Suprapubic skin (tissue), 3 donors: Measurements from ENCODE around the gene GET3.

Experiments used
- POLR2A ChIP-seq, 2 donors: fragments of 450-650 bp; IDR thresholded peaks; one replicate each; pipeline ENCODE4 v1.6.1; 2017; ENCODE audit warnings: antibody characterized with exemption in 2 of 2, mild to moderate bottlenecking in 2 of 2, moderate library complexity in 2 of 2
- TF ChIP-seq, protein P1 (sequence below), 2 donors: fragments of 200-600 bp in 1 of 2; fragments of 450-650 bp in 1 of 2; sonication (generic) in 1 of 2; IDR thresholded peaks; one replicate each; pipeline ENCODE4 v1.5.1; 2016 to 2019; ENCODE audit warnings: antibody characterized with exemption in 2 of 2, mild to moderate bottlenecking in 1 of 2, moderate library complexity in 1 of 2

DNA sequence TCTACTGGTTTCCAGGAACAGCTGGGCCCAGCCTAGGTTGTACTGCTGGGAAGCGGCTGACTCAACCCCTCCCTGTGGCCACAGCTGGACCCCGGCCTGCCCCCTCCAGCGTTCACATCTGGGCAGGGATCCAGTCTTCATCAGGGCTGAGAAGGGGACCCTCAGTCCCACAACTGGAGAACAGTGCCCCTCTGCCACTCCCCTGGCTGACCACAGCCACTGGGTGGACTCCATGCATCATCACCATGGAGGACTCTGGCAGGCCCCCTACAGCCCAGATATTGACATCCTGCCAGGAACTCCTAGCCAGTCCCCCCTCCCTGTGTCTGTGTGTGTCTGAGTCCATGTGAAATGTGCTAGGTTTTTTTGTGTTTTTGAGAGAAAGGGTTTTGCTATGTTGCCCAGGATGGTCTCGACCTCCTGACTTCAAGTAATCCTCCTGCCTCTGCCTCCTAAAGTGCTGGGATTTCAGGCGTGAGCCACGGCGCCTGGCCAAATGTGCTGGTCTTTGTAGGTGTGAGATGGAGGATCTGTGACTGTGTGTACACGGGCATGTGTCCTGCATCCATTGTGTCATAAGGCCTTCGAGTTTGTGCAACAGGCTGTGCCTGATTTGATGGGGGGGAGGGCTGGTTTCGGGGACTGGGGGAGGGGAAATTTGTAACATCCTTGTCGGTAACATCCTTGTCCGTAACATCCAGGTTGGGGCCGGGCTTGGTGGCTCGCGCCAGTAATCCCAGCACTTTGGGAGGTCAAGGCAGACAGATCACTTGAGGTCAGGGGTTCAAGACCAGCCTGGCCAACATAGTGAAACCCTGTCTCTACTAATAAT is 42.1 kb downstream of the GET3 start:
- no peak for TF ChIP-seq POLR2A (IDR thresholded peaks at IDR 0.05)
- TF ChIP-seq, protein P1, sequence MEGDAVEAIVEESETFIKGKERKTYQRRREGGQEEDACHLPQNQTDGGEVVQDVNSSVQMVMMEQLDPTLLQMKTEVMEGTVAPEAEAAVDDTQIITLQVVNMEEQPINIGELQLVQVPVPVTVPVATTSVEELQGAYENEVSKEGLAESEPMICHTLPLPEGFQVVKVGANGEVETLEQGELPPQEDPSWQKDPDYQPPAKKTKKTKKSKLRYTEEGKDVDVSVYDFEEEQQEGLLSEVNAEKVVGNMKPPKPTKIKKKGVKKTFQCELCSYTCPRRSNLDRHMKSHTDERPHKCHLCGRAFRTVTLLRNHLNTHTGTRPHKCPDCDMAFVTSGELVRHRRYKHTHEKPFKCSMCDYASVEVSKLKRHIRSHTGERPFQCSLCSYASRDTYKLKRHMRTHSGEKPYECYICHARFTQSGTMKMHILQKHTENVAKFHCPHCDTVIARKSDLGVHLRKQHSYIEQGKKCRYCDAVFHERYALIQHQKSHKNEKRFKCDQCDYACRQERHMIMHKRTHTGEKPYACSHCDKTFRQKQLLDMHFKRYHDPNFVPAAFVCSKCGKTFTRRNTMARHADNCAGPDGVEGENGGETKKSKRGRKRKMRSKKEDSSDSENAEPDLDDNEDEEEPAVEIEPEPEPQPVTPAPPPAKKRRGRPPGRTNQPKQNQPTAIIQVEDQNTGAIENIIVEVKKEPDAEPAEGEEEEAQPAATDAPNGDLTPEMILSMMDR (IDR thresholded peaks at IDR 0.05): no peak
